Keratinocyte (primary cell): ENCODE data around the gene VSIG4.

ENCODE experiments used
- EZH2 ChIP-seq: IDR thresholded peaks from one replicate; pipeline ENCODE4 v1.6.1; 2012; ENCODE audit warnings: inconsistent platforms, mild to moderate bottlenecking, low read length, moderate library complexity
- TF ChIP-seq, protein P1 (sequence below), 3 experiments: IDR thresholded peaks in 1 of 3; conservative IDR thresholded peaks in 1 of 3; optimal IDR thresholded peaks in 1 of 3; 2 replicates in 2 of 3; 3 replicates in 1 of 3; pipeline versions ENCODE3 to v1.5.1; 2011; ENCODE audit warnings: low read length in 3 of 3, mild to moderate bottlenecking in 3 of 3, moderate library complexity in 2 of 3, control low read depth in 1 of 3, inconsistent platforms in 1 of 3; ENCODE audit not compliant: insufficient read depth in 2 of 3; ENCODE audit errors: extremely low read depth in 1 of 3

GRCh38 chrX:66042307-66043077 lies 2.6 kb upstream of the VSIG4 start:
- TF ChIP-seq, protein P1, sequence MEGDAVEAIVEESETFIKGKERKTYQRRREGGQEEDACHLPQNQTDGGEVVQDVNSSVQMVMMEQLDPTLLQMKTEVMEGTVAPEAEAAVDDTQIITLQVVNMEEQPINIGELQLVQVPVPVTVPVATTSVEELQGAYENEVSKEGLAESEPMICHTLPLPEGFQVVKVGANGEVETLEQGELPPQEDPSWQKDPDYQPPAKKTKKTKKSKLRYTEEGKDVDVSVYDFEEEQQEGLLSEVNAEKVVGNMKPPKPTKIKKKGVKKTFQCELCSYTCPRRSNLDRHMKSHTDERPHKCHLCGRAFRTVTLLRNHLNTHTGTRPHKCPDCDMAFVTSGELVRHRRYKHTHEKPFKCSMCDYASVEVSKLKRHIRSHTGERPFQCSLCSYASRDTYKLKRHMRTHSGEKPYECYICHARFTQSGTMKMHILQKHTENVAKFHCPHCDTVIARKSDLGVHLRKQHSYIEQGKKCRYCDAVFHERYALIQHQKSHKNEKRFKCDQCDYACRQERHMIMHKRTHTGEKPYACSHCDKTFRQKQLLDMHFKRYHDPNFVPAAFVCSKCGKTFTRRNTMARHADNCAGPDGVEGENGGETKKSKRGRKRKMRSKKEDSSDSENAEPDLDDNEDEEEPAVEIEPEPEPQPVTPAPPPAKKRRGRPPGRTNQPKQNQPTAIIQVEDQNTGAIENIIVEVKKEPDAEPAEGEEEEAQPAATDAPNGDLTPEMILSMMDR (optimal IDR thresholded peaks at IDR 0.05 in 1 of 3, IDR thresholded peaks at IDR 0.05 in 1 of 3, conservative IDR thresholded peaks at IDR 0.05 in 1 of 3; ENCODE audit: extremely low read depth in 1 of 3, insufficient read depth in 2 of 3, low read length in 3 of 3) = no peak
- no peak for TF ChIP-seq EZH2
